Sigmoid colon (tissue), 7 donors: ENCODE results near the gene TUB. TPM values are rescaled to one million over a fixed set of nuclear protein-coding genes. Genes with fewer than 3 reads are reported as not detected.

ENCODE experiments used
- DNase-seq: peaks from one replicate; pipeline ENCODE4 v3.0.0-alpha.2; 2019
- H3K27ac ChIP-seq, 4 donors: fragments of 200-600 bp; sonication (generic); one replicate each; pipeline ENCODE4 v1.5.1; 2016 to 2019; ENCODE audit warnings: mild to moderate bottlenecking in 1 of 4
- H3K27me3 ChIP-seq, 3 donors: fragments of 200-600 bp; sonication (generic); one replicate each; pipeline ENCODE4 v1.5.1; 2019; ENCODE audit warnings: mild to moderate bottlenecking in 1 of 3
- H3K36me3 ChIP-seq, 4 donors: fragments of 200-600 bp; sonication (generic); one replicate each; pipeline ENCODE4 v1.5.1; 2016 to 2019
- H3K4me1 ChIP-seq, 4 donors: fragments of 200-600 bp; sonication (generic); one replicate each; pipeline ENCODE4 v1.5.1; 2017 to 2019
- H3K4me3 ChIP-seq, 4 donors: fragments of 200-600 bp; sonication (generic); one replicate each; pipeline ENCODE4 v1.5.1; 2017 to 2019; ENCODE audit warnings: mild to moderate bottlenecking in 2 of 4, moderate library complexity in 1 of 4
- H3K9me3 ChIP-seq, 4 donors: fragments of 200-600 bp in 3 of 4; sonication (generic) in 3 of 4; one replicate each; pipeline versions ENCODE4 v1.5.1 to v1.6.1; 2013 to 2019
- EP300 ChIP-seq, 4 donors: sonication (generic); formaldehyde crosslinking; IDR thresholded peaks; one replicate each; pipeline ENCODE4 v1.6.1; 2017; ENCODE audit warnings: antibody characterized with exemption in 4 of 4
- POLR2A ChIP-seq, 2 donors: fragments of 450-650 bp; IDR thresholded peaks; one replicate each; pipeline ENCODE4 v1.6.1; 2016; ENCODE audit warnings: antibody characterized with exemption in 2 of 2, mild to moderate bottlenecking in 2 of 2, moderate library complexity in 2 of 2
- POLR2AphosphoS5 ChIP-seq, 4 donors: sonication (generic); formaldehyde crosslinking; IDR thresholded peaks; one replicate each; pipeline ENCODE4 v1.6.1; 2017; ENCODE audit warnings: antibody characterized with exemption in 4 of 4
- WGBS, 2 donors: extraction: QIAGEN DNeasy Blood & Tissue Kit; methylation state at CpG; one replicate each; pipeline ENCODE4 v1.1.7; 2013; 5-methylcytosine and 5-hydroxymethylcytosine counted together
- intact Hi-C: fragments of 100-400 bp; cut with DNase I; formaldehyde crosslinking; loops from one replicate; pipeline ENCODE4 v1.15.1; 2023
- polyA plus RNA-seq, 3 donors: library from polyadenylated mRNA; stranded (reverse); fragments of 200-250 nt; gene quantifications; one replicate each; pipeline ENCODE4 v1.2.3, GENCODE V29; 2013
- total RNA-seq, 4 donors: library from RNA; depleted of rRNA; stranded (reverse); fragments of >200 nt; gene quantifications; one replicate each; pipeline ENCODE4 v1.1.0, GENCODE V29; 2016
- TF ChIP-seq, protein P1 (sequence below), 4 experiments: fragments of 450-650 bp in 3 of 4; fragments of 200-600 bp in 1 of 4; IDR thresholded peaks; one replicate each; pipeline ENCODE4 v1.5.1; 2016 to 2019; ENCODE audit warnings: antibody characterized with exemption in 4 of 4, mild to moderate bottlenecking in 3 of 4, moderate library complexity in 2 of 4
- donor health status: healthy with polysubstance abuse.
- donor health status: Bipolar disorder and iron deficiency.
- donor health status: healthy.

Gene TUB
- total and polyA plus RNA-seq, 7 donors: 0.23 to 18.3 (median 6.7) TPM

DNA sequence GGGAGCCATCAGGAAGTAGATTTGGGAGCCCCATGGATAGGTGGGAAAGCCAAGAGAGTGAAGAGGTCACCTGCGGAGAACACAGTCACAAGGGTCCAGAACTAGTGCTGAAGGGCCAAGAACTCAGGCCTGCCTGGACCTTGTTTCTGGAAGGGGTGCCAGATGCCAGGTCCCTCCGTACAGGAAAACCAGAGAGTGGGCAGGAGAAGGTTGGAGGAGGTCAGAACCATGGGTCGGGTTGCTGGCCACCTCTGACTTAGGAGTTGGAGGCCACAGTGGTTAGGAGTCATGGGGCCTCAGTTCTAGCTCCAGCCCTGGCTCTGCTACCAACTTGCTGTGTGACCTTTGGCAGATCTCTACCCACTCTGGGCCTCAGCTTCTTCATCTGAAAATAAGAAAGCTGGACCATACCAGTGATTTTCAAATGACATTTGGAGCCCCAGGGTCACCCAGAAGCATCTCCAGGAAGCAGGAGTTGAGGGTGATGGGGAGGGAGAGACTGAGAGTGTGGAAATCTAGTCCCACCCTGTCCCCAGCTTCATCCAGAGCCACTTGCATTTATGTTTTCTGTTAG is 20.8 kb upstream of the TUB start:
- Histone ChIP-seq H3K27ac (peak overlapping the region in 1 of 4 donors; percentile 15), H3K4me3 (no peak overlapping the region), H3K4me1 (peaks cover 0 to 60% (median 47%) of the 10 kb centered on the region in 4 donors), H3K9me3 (no peaks in the 10 kb centered on the region), H3K27me3 (no peaks in the 10 kb centered on the region), H3K36me3 (no peaks in the 10 kb centered on the region)
- TF ChIP-seq, protein P1, sequence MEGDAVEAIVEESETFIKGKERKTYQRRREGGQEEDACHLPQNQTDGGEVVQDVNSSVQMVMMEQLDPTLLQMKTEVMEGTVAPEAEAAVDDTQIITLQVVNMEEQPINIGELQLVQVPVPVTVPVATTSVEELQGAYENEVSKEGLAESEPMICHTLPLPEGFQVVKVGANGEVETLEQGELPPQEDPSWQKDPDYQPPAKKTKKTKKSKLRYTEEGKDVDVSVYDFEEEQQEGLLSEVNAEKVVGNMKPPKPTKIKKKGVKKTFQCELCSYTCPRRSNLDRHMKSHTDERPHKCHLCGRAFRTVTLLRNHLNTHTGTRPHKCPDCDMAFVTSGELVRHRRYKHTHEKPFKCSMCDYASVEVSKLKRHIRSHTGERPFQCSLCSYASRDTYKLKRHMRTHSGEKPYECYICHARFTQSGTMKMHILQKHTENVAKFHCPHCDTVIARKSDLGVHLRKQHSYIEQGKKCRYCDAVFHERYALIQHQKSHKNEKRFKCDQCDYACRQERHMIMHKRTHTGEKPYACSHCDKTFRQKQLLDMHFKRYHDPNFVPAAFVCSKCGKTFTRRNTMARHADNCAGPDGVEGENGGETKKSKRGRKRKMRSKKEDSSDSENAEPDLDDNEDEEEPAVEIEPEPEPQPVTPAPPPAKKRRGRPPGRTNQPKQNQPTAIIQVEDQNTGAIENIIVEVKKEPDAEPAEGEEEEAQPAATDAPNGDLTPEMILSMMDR (IDR thresholded peaks at IDR 0.05): no peak
- TF ChIP-seq EP300 (IDR thresholded peaks at IDR 0.05) (no peak), POLR2A (IDR thresholded peaks at IDR 0.05) (no peak), POLR2AphosphoS5 (IDR thresholded peaks at IDR 0.05) (no peak)
- WGBS, 2 donors: 73 to 87% methylated on average over 3 of the region's 3 CpGs
- DNase-seq: peak; percentile 56
- intact Hi-C loops: no loop called here

DNA sequence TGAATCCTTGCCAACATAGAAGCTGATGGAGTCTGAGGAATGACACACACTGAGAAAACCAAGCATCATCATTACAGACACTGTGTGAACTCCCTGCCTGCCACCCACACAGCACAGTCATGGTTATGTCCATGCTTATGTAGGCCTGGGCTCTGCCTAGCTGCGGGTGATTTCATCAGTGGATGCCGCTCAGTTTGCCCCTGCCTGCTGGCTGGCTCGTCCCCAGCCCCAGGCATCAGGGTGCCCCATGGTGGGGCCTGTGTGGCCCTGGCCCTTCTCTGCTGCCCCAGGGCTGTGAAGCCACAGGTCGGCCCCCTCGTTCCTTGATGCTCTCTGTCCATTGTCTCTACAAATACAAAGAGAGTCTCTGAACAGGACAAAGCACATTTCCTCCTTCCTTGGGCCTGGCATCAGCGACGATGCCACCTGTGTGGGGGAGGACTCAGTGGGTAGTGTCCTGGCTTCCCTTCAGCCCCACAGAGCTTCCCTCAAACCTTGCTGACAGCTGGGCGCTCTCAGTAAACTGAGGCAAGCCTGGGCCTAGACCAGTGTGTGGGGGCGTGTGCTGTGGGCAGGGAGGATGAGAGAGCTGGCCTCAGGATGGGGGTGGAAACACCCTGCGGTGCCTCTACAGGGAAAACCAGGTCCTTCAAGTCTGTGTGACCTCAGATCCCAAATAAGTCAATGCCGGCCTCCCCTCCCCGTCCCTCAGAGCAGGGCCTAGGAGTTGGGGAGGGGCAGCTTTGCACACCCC is 20.0 kb upstream of the TUB start:
- Histone ChIP-seq H3K9me3 (no peaks in the 10 kb centered on the region), H3K4me3 (no peak overlapping the region), H3K36me3 (no peaks in the 10 kb centered on the region), H3K27ac (peak overlapping the region in 2 of 4 donors; percentile 15 to 83), H3K4me1 (peaks cover 0 to 63% (median 49%) of the 10 kb centered on the region in 4 donors), H3K27me3 (no peaks in the 10 kb centered on the region)
- WGBS, 2 donors: 89 to 93% methylated on average over 12 of the region's 12 CpGs
- intact Hi-C loops: no loop called here
- peak; percentile 65 for DNase-seq
- TF ChIP-seq POLR2A (IDR thresholded peaks at IDR 0.05): no peak
- TF ChIP-seq POLR2AphosphoS5 (IDR thresholded peaks at IDR 0.05): no peak
- no peak for TF ChIP-seq EP300 (IDR thresholded peaks at IDR 0.05)

DNA sequence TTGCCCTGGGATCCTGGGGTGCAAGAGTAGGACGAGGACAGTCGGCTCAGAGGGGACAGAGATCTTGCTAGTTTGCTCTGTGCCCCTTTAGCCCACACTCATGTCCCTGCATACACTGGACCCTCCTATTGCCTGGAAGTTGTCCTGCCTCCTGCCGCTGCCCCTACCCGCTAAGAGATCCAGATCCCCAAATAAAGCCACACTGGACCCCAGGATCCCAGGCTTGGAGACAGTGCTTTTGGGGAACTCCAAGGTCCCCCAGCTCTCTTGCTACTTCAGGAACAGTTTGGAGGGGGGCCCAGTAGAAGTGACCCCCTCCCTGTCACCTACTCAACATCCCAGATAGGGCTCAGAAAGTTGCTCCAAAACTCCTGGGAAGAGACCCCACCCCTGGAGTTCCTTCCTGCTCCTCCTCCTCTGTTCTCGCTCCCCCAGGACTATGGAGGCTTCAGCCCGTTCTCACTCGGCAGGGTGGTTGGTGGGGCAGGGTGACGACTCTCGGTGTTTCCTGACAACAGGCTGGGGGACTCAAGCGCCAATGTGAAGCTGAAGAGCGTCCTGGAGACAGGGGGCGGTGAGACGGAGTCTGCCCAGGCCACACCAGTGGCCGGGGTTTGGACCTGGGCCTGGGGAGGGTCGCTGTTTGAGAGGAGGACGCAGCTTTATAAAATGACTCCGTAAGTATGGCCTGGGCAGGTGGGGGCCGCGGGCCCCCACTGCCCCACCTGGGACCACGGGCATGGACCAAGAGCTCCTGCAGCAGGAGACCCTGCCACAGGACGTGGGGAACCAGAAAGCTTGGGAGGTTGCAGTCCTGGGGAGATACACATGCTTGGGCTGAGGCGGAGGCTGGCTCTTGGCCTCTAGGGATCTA is 19.2 kb upstream of the TUB start:
- Histone ChIP-seq H3K27ac (peak overlapping the region; percentile 61 to 83 (median 75)), H3K36me3 (no peaks in the 10 kb centered on the region), H3K4me1 (peaks cover 0 to 64% (median 49%) of the 10 kb centered on the region in 4 donors), H3K9me3 (no peaks in the 10 kb centered on the region), H3K4me3 (no peak overlapping the region), H3K27me3 (no peaks in the 10 kb centered on the region)
- intact Hi-C loops: no loop called here
- 94% methylated on average over 22 of the region's 22 CpGs for WGBS, 2 donors
- TF ChIP-seq POLR2A (IDR thresholded peaks at IDR 0.05) (no peak), POLR2AphosphoS5 (IDR thresholded peaks at IDR 0.05) (no peak)
- TF ChIP-seq, protein P1 (IDR thresholded peaks at IDR 0.05): no peak
- peak; percentile 66 for DNase-seq

DNA sequence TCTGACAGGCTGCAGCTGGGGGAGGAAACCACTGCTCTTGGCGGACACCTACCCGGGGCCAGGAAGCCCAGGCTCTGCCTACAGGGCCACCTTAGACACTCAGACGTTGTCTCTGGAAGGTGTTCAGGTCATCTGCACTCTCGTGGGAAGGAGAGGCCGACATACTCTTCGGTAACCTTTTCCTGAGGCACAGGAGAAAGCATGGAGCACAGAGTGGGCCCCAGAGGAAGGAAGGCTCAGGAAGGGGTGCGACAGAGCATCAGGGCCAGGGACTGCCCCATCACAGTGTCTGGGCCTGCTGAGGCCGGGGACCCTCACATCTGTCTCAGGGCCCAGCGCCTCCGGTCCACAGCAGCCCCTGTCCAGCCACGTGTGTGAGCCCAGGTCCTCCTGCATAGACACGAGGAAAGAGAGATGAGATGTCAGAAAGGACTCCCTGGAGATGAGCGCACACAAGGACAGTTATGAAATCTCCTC is 18.2 kb upstream of the TUB start:
- DNase-seq: no peak
- H3K9me3 ChIP-seq: no peaks in the 10 kb centered on the region
- no peak overlapping the region for H3K4me3 ChIP-seq
- H3K27ac ChIP-seq: peak overlapping the region; percentile 61 to 83 (median 75)
- H3K36me3 ChIP-seq: no peaks in the 10 kb centered on the region
- H3K27me3 ChIP-seq: no peaks in the 10 kb centered on the region
- TF ChIP-seq POLR2AphosphoS5 (IDR thresholded peaks at IDR 0.05) (no peak), EP300 (IDR thresholded peaks at IDR 0.05) (no peak)
- H3K4me1 ChIP-seq: peaks cover 0 to 59% (median 40%) of the 10 kb centered on the region in 4 donors
- 84 to 86% methylated on average over 13 of the region's 13 CpGs for WGBS, 2 donors
- intact Hi-C loops: no loop called here

DNA sequence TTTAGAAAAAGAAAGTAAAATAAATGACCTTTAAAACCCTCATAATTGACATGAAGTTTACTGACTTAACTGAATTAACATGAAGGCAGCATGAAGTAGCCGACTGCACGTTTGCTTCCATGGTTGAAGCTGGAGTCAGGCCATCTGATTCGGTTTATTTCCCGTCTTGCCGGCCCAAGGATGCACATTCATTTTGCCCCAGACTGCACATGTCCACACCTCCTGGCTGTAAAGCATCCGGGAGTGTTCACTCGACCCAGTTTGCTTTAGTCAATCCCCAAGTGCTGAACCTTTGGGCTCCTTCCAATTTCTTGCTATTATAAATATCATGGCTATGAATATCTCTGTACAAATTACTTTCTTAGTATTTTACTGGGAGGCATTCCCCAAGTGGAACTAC is 17.7 kb upstream of the TUB start:
- 31 to 61% methylated on average over 7 of the region's 7 CpGs for WGBS, 2 donors
- DNase-seq: peak; percentile 85
- Histone ChIP-seq H3K27me3 (no peaks in the 10 kb centered on the region), H3K27ac (peak overlapping the region; percentile 61 to 83 (median 75)), H3K4me1 (peaks cover 0 to 59% (median 40%) of the 10 kb centered on the region in 4 donors), H3K36me3 (no peaks in the 10 kb centered on the region), H3K4me3 (no peak overlapping the region), H3K9me3 (no peaks in the 10 kb centered on the region)
- TF ChIP-seq POLR2A (IDR thresholded peaks at IDR 0.05) (no peak), POLR2AphosphoS5 (IDR thresholded peaks at IDR 0.05) (peak in 1 of 4 donors; percentile 54)
- intact Hi-C loops: no loop called here
